ENCODE measurements around the gene MACF1.

The MACF1 gene

GRCh38 chr1:39174390-39175081 is 30.0 kb upstream of the MACF1 start:
- Histone ChIP-seq H3K4me3 (ENCODE audit: low read depth, low read length) (no peak overlapping the region), H3K27me3 (ENCODE audit: insufficient read depth, low read depth, severe bottlenecking) (no peaks in the 10 kb centered on the region), H3K27ac (no peak overlapping the region; the same call in 1 of the 2 replicates), H3K9me3 (ENCODE audit: severe bottlenecking) (no peaks in the 10 kb centered on the region), H3K36me3 (no peaks in the 10 kb centered on the region; the same call in 1 of the 2 replicates)
- no peak for DNase-seq
- TF ChIP-seq, protein P1, sequence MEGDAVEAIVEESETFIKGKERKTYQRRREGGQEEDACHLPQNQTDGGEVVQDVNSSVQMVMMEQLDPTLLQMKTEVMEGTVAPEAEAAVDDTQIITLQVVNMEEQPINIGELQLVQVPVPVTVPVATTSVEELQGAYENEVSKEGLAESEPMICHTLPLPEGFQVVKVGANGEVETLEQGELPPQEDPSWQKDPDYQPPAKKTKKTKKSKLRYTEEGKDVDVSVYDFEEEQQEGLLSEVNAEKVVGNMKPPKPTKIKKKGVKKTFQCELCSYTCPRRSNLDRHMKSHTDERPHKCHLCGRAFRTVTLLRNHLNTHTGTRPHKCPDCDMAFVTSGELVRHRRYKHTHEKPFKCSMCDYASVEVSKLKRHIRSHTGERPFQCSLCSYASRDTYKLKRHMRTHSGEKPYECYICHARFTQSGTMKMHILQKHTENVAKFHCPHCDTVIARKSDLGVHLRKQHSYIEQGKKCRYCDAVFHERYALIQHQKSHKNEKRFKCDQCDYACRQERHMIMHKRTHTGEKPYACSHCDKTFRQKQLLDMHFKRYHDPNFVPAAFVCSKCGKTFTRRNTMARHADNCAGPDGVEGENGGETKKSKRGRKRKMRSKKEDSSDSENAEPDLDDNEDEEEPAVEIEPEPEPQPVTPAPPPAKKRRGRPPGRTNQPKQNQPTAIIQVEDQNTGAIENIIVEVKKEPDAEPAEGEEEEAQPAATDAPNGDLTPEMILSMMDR (IDR thresholded peaks at IDR 0.05; ENCODE audit: low read depth, low read length), result no peak

DNA sequence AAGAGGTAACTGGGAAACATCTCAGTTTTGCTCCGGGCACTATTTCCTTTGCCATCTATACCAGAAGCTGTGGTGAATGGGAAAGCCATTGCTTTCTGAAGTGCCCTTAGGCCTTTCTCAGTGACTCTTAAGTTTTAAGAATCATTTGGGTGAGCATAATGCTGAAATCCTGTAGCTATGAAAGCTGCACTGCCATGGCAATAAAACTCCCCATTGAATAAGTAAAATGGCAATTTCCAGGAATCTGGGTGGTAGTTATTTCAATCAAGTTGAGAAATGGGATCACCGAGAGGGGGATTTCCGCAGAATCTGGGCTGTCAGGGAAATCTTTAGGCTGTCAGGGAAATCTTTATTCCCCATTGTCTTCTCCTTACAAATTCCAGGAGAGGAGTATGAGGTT is 26.8 kb upstream of the MACF1 start:
- H3K27me3 ChIP-seq (ENCODE audit: insufficient read depth, low read depth, severe bottlenecking), result no peaks in the 10 kb centered on the region
- no peaks in the 10 kb centered on the region for H3K9me3 ChIP-seq (ENCODE audit: severe bottlenecking)
- H3K27ac ChIP-seq, result no peak overlapping the region
- DNase-seq, result no peak
- H3K36me3 ChIP-seq, result peaks cover 13% of the 10 kb centered on the region
- no peak overlapping the region for H3K4me3 ChIP-seq (ENCODE audit: low read depth, low read length)
- TF ChIP-seq, protein P1 (IDR thresholded peaks at IDR 0.05; ENCODE audit: low read depth, low read length), result no peak

- Histone ChIP-seq H3K36me3 (peaks cover 14% of the 10 kb centered on the region), H3K27ac (no peak overlapping the region), H3K27me3 (ENCODE audit: insufficient read depth, low read depth, severe bottlenecking) (no peaks in the 10 kb centered on the region), H3K9me3 (ENCODE audit: severe bottlenecking) (no peaks in the 10 kb centered on the region), H3K4me3 (ENCODE audit: low read depth, low read length) (no peak overlapping the region)
- no peak for DNase-seq
- TF ChIP-seq, protein P1 (IDR thresholded peaks at IDR 0.05; ENCODE audit: low read depth, low read length), result no peak
Measured at GRCh38 chr1:39178541-39179431, 25.7 kb upstream of the MACF1 start.

GRCh38 chr1:39181311-39181710 is 23.2 kb upstream of the MACF1 start:
- DNase-seq, result no peak
- Histone ChIP-seq H3K9me3 (ENCODE audit: severe bottlenecking) (no peaks in the 10 kb centered on the region), H3K27ac (no peak overlapping the region), H3K27me3 (ENCODE audit: insufficient read depth, low read depth, severe bottlenecking) (no peaks in the 10 kb centered on the region), H3K36me3 (peaks cover 25% of the 10 kb centered on the region), H3K4me3 (ENCODE audit: low read depth, low read length) (no peak overlapping the region)
- TF ChIP-seq, protein P1 (IDR thresholded peaks at IDR 0.05; ENCODE audit: low read depth, low read length), result no peak

GRCh38 chr1:39182804-39183203 is 21.7 kb upstream of the MACF1 start:
- Histone ChIP-seq H3K36me3 (peaks cover 25% of the 10 kb centered on the region), H3K27ac (no peak overlapping the region), H3K27me3 (ENCODE audit: insufficient read depth, low read depth, severe bottlenecking) (no peaks in the 10 kb centered on the region), H3K9me3 (ENCODE audit: severe bottlenecking) (no peaks in the 10 kb centered on the region), H3K4me3 (ENCODE audit: low read depth, low read length) (no peak overlapping the region)
- TF ChIP-seq, protein P1 (IDR thresholded peaks at IDR 0.05; ENCODE audit: low read depth, low read length), result no peak
- DNase-seq, result no peak
